Fibroblast of lung (primary cell): ENCODE results near the gene PNPO. TPM values are rescaled to one million over a fixed set of nuclear protein-coding genes. Genes with fewer than 3 reads are reported as not detected.

Source experiments
- DNase-seq, 2 donors: peaks; one replicate each; pipeline versions ENCODE4 v3.0.0 to v3.0.0-alpha.2; 2010; ENCODE audit warnings: low read depth in 2 of 2
- H2AFZ ChIP-seq: 2 replicates; pipeline ENCODE4 v1.5.1; 2012; ENCODE audit warnings: low read length, control low read depth, inconsistent platforms
- H3K27ac ChIP-seq: 2 replicates; pipeline ENCODE4 v1.5.1; 2011; ENCODE audit warnings: low read length, control low read depth; ENCODE audit not compliant: insufficient read depth
- H3K27me3 ChIP-seq: 2 replicates; pipeline ENCODE4 v1.5.1; 2011; ENCODE audit warnings: mild to moderate bottlenecking, low read length; ENCODE audit not compliant: control insufficient read depth, insufficient read depth
- H3K36me3 ChIP-seq: 2 replicates; pipeline ENCODE4 v1.5.1; 2011; ENCODE audit warnings: low read length; ENCODE audit not compliant: control insufficient read depth, insufficient read depth
- H3K4me1 ChIP-seq: 2 replicates; pipeline ENCODE4 v1.5.1; 2011; ENCODE audit warnings: low read length; ENCODE audit not compliant: control insufficient read depth, insufficient read depth; ENCODE audit errors: extremely low read depth
- H3K4me2 ChIP-seq: 2 replicates; pipeline ENCODE4 v1.5.1; 2011; ENCODE audit warnings: low read length, control low read depth; ENCODE audit not compliant: insufficient read depth; ENCODE audit errors: extremely low read depth
- H3K4me3 ChIP-seq, 4 experiments: fragments of 200-600 bp in 1 of 4; sonication (generic) in 1 of 4; replicated peaks in 1 of 4; 2 replicates each; pipeline ENCODE4 v1.5.1; 2011 to 2016; ENCODE audit warnings: low read length in 4 of 4, low read depth in 3 of 4, mild to moderate bottlenecking in 3 of 4, control low read depth in 2 of 4, inconsistent platforms in 1 of 4, mixed read lengths in 1 of 4; ENCODE audit not compliant: insufficient read depth in 1 of 4; ENCODE audit errors: control extremely low read depth in 1 of 4
- H3K79me2 ChIP-seq: 2 replicates; pipeline ENCODE4 v1.5.1; 2012; ENCODE audit warnings: mild to moderate bottlenecking, low read length, inconsistent platforms; ENCODE audit not compliant: control insufficient read depth, insufficient read depth
- H3K9ac ChIP-seq: 2 replicates; pipeline ENCODE4 v1.5.1; 2011; ENCODE audit warnings: mild to moderate bottlenecking, low read length, control low read depth; ENCODE audit not compliant: insufficient read depth
- H3K9me3 ChIP-seq: 2 replicates; pipeline ENCODE4 v1.5.1; 2012; ENCODE audit warnings: low read depth, low read length; ENCODE audit not compliant: control insufficient read depth, insufficient read depth
- H4K20me1 ChIP-seq: 2 replicates; pipeline ENCODE4 v1.5.1; 2011; ENCODE audit warnings: low read length; ENCODE audit not compliant: control insufficient read depth, insufficient read depth; ENCODE audit errors: extremely low read depth
- CTCF ChIP-seq, 2 donors: IDR thresholded peaks in 1 of 2; conservative IDR thresholded peaks in 1 of 2; 1 replicate in 1 of 2; 2 replicates in 1 of 2; pipeline ENCODE4 v1.5.1; 2011 to 2012; ENCODE audit warnings: low read length in 2 of 2, control low read depth in 1 of 2, inconsistent platforms in 1 of 2, low read depth in 1 of 2, mild to moderate bottlenecking in 1 of 2
- EZH2 ChIP-seq: IDR thresholded peaks from 2 replicates; pipeline ENCODE4 v1.5.1; 2012; ENCODE audit warnings: low read length, control low read depth, mild to moderate bottlenecking; ENCODE audit errors: missing control alignments
- polyA plus RNA-seq, 2 donors: library from polyadenylated mRNA; depleted of rRNA in 1 of 2; stranded (reverse) in 1 of 2; unstranded in 1 of 2; fragments of >200 nt; gene quantifications; 2 replicates each; pipeline ENCODE4 v1.2.1, GENCODE V29; 2011 to 2012; ENCODE audit warnings: missing spikeins in 1 of 2
- total RNA-seq: library from RNA; depleted of rRNA; stranded (reverse); fragments of >200 nt; gene quantifications from 2 replicates; pipeline ENCODE4 v1.2.1, GENCODE V29; 2014

Gene PNPO
- total and polyA plus RNA-seq, 2 donors (not counting 1 experiment from before 2014, with no cell fraction given) = 25.7 to 26.6 TPM

- no peak overlapping the region for H2AFZ ChIP-seq
- peak in 1 of 2 donors; percentile 10 for DNase-seq
- no peaks in the 10 kb centered on the region for H4K20me1 ChIP-seq
- TF ChIP-seq CTCF (conservative IDR thresholded peaks at IDR 0.05 in 1 of 2, IDR thresholded peaks at IDR 0.05 in 1 of 2; ENCODE audit: low read depth in 1 of 2, low read length in 2 of 2) (no peak), EZH2 (no peak)
- H3K4me2 ChIP-seq = no peak overlapping the region
- H3K9ac ChIP-seq = no peak overlapping the region
- H3K79me2 ChIP-seq = no peaks in the 10 kb centered on the region
- no peaks in the 10 kb centered on the region for H3K9me3 ChIP-seq
- H3K4me1 ChIP-seq = no peaks in the 10 kb centered on the region
- no peak overlapping the region for H3K27ac ChIP-seq
- H3K36me3 ChIP-seq = peaks cover 3% of the 10 kb centered on the region
- no peaks in the 10 kb centered on the region for H3K27me3 ChIP-seq
- H3K4me3 ChIP-seq = no peak overlapping the region
Measured at GRCh38 chr17:47915776-47916398, 25.5 kb upstream of the PNPO start.

GRCh38 chr17:47916489-47917208 is 24.7 kb upstream of the PNPO start:
- Histone ChIP-seq H3K27me3 (no peaks in the 10 kb centered on the region), H3K79me2 (no peaks in the 10 kb centered on the region), H3K4me3 (no peak overlapping the region), H3K9me3 (no peaks in the 10 kb centered on the region), H4K20me1 (no peaks in the 10 kb centered on the region), H3K4me2 (no peak overlapping the region), H3K27ac (no peak overlapping the region), H3K36me3 (peaks cover 3% of the 10 kb centered on the region), H3K4me1 (no peaks in the 10 kb centered on the region), H2AFZ (no peak overlapping the region), H3K9ac (no peak overlapping the region)
- TF ChIP-seq EZH2 (no peak), CTCF (conservative IDR thresholded peaks at IDR 0.05 in 1 of 2, IDR thresholded peaks at IDR 0.05 in 1 of 2; ENCODE audit: low read depth in 1 of 2, low read length in 2 of 2) (no peak)
- no peak for DNase-seq

GRCh38 chr17:47917581-47917980 is 23.8 kb upstream of the PNPO start:
- no peak for DNase-seq
- TF ChIP-seq EZH2 = no peak
- TF ChIP-seq CTCF (conservative IDR thresholded peaks at IDR 0.05 in 1 of 2, IDR thresholded peaks at IDR 0.05 in 1 of 2; ENCODE audit: low read depth in 1 of 2, low read length in 2 of 2) = no peak
- H3K9ac ChIP-seq = no peak overlapping the region

More at GRCh38 chr17:47917581-47917980, 23.8 kb upstream of the PNPO start:
- no peaks in the 10 kb centered on the region for H3K27me3 ChIP-seq
- no peak overlapping the region for H3K4me2 ChIP-seq
- H3K27ac ChIP-seq = no peak overlapping the region
- peaks cover 3% of the 10 kb centered on the region for H3K36me3 ChIP-seq
- H3K9me3 ChIP-seq = no peaks in the 10 kb centered on the region
- H3K79me2 ChIP-seq = no peaks in the 10 kb centered on the region
- H3K4me1 ChIP-seq = no peaks in the 10 kb centered on the region
- no peak overlapping the region for H3K4me3 ChIP-seq
- H4K20me1 ChIP-seq = no peaks in the 10 kb centered on the region
- no peak overlapping the region for H2AFZ ChIP-seq
